Left renal cortex interstitium (tissue), 4 donors: ENCODE data around the gene SLC39A2. TPM values are rescaled to one million over a fixed set of nuclear protein-coding genes. Genes with fewer than 3 reads are reported as not detected.

Experiments
- DNase-seq, 4 donors: peaks; one replicate each; pipeline ENCODE4 v3.0.0-alpha.2; 2013; ENCODE audit warnings: low read depth in 4 of 4, low spot score in 2 of 4, missing footprints in 1 of 4
- polyA plus RNA-seq, 4 donors: library from polyadenylated mRNA; unstranded; fragments of 120-200 nt; gene quantifications; one replicate each; pipeline ENCODE4 v1.2.1, GENCODE V29; 2013; ENCODE audit not compliant: insufficient read length in 4 of 4

The SLC39A2 gene
- polyA plus RNA-seq, 4 donors = 1.2 to 2.0 (median 1.8) TPM

GRCh38 chr14:21042918-21043317 is 43.8 kb downstream of the SLC39A2 start:
- no peak for DNase-seq

GRCh38 chr14:21043387-21043973 is 44.4 kb downstream of the SLC39A2 start:
- DNase-seq = no peak

- DNase-seq = no peak
These were observed 45.0 kb downstream of the SLC39A2 start for GRCh38 chr14:21043974-21044618.

GRCh38 chr14:21047378-21047781 is 48.3 kb downstream of the SLC39A2 start:
- DNase-seq = no peak

- DNase-seq = no peak
These were observed 49.5 kb downstream of the SLC39A2 start for GRCh38 chr14:21048638-21049037.

GRCh38 chr14:21049271-21049673 is 50.2 kb downstream of the SLC39A2 start:
- DNase-seq = no peak

- DNase-seq = no peak
These were observed 51.5 kb downstream of the SLC39A2 start for GRCh38 chr14:21050597-21050996.

Other genes with a start within 250 kb of the SLC39A2 start
- under 1 TPM in 1 of 4 donors, not detected in 3; 0.11 TPM for gene EDDM3B, start 230.9 kb upstream of the SLC39A2 start, polyA plus RNA-seq
- 1 to 10 TPM; 5.0 to 7.4 (median 5.6) TPM for gene RNASE6, start 218.0 kb upstream of the SLC39A2 start, polyA plus RNA-seq
- gene RNASE1, start 196.4 kb upstream of the SLC39A2 start, polyA plus RNA-seq = 100 to 1,000 TPM; 117 to 201 (median 179) TPM
- gene RNASE3, start 107.9 kb upstream of the SLC39A2 start, polyA plus RNA-seq = under 1 TPM in 3 of 4 donors, not detected in 1; 0.42 to 0.79 (median 0.66) TPM
- 1 to 10 TPM in 2 of 4 donors, under 1 TPM in 2; 0.41 to 2.4 (median 1.1) TPM for gene RNASE2, start 43.8 kb upstream of the SLC39A2 start, polyA plus RNA-seq
- 100 to 1,000 TPM in 2 of 4 donors, 10 to 100 TPM in 2; 69.4 to 132 (median 96.9) TPM for gene METTL17, start 9.3 kb upstream of the SLC39A2 start, polyA plus RNA-seq
- 100 to 1,000 TPM; 154 to 172 (median 164) TPM for gene NDRG2, start 25.8 kb downstream of the SLC39A2 start, polyA plus RNA-seq
- gene TPPP2, start 30.9 kb downstream of the SLC39A2 start, polyA plus RNA-seq = 1 to 10 TPM; 2.6 to 4.0 (median 3.5) TPM
- gene RNASE13, start 35.5 kb downstream of the SLC39A2 start, polyA plus RNA-seq = 1 to 10 TPM in 1 of 4 donors, under 1 TPM in 3; 0.17 to 1.1 (median 0.56) TPM
- 1 to 10 TPM in 1 of 4 donors, under 1 TPM in 3; 0.46 to 1.2 (median 0.89) TPM for gene RNASE7, start 43.1 kb downstream of the SLC39A2 start, polyA plus RNA-seq
- gene RNASE8, start 58.5 kb downstream of the SLC39A2 start, polyA plus RNA-seq = not detected
- gene ARHGEF40, start 71.0 kb downstream of the SLC39A2 start, polyA plus RNA-seq = 100 to 1,000 TPM in 1 of 4 donors, 10 to 100 TPM in 3; 69.0 to 102 (median 79.0) TPM
- 10 to 100 TPM; 19.0 to 44.2 (median 36.0) TPM for gene ZNF219, start 99.4 kb downstream of the SLC39A2 start, polyA plus RNA-seq
- gene TMEM253, start 101.8 kb downstream of the SLC39A2 start, polyA plus RNA-seq = 1 to 10 TPM in 3 of 4 donors, under 1 TPM in 1; 0.47 to 1.7 (median 1.0) TPM
- gene OR5AU1, start 156.8 kb downstream of the SLC39A2 start, polyA plus RNA-seq = under 1 TPM in 3 of 4 donors, not detected in 1; 0.03 to 0.09 (median 0.03) TPM